Sigmoid colon (tissue), 4 donors: ENCODE measurements around the gene EPM2AIP1.

ENCODE experiments used
- EP300 ChIP-seq, 4 donors: sonication (generic); formaldehyde crosslinking; IDR thresholded peaks; one replicate each; pipeline ENCODE4 v1.6.1; 2017; ENCODE audit warnings: antibody characterized with exemption in 4 of 4
- POLR2A ChIP-seq, 2 donors: fragments of 450-650 bp; IDR thresholded peaks; one replicate each; pipeline ENCODE4 v1.6.1; 2016; ENCODE audit warnings: antibody characterized with exemption in 2 of 2, mild to moderate bottlenecking in 2 of 2, moderate library complexity in 2 of 2
- POLR2AphosphoS5 ChIP-seq, 4 donors: sonication (generic); formaldehyde crosslinking; IDR thresholded peaks; one replicate each; pipeline ENCODE4 v1.6.1; 2017; ENCODE audit warnings: antibody characterized with exemption in 4 of 4
- TF ChIP-seq, protein P1 (sequence below), 4 experiments: fragments of 450-650 bp in 3 of 4; fragments of 200-600 bp in 1 of 4; IDR thresholded peaks; one replicate each; pipeline ENCODE4 v1.5.1; 2016 to 2019; ENCODE audit warnings: antibody characterized with exemption in 4 of 4, mild to moderate bottlenecking in 3 of 4, moderate library complexity in 2 of 4

DNA sequence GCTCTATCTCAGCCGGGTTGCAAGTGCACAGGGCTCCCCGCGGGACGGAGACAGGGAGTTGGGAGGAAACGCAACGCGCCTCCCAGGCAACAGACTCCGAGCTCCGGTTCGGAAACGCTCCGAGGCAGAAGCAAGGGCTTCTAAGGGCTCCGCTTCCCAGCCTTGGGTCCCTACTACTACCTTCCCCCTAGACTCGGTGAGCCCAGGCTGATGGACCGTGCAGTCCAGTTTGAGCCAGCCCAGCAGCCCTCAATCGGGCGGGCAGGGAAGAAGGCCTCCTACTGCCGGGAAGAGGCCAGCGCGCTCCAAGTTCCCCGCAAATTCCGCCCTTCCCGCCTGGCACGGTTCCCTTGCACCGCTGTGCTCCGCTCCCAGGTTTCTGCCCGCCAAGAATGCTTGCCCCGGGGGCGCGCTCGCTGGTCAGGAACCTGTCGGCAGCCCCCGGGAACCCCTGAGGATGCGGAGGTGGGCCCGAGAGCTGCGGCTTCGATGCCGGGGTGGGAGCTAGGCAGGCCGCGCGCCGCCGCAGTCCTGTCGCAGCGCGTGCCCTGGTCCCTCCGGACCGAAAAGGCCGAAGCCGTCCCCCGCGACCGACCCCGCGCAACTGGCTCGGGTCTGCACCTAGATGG, 48.8 kb downstream of the EPM2AIP1 start:
- TF ChIP-seq POLR2AphosphoS5 (IDR thresholded peaks at IDR 0.05) (peak in 3 of 4 donors; percentile 21 to 49 (median 39)), POLR2A (IDR thresholded peaks at IDR 0.05) (no peak), EP300 (IDR thresholded peaks at IDR 0.05) (no peak)
- TF ChIP-seq, protein P1, sequence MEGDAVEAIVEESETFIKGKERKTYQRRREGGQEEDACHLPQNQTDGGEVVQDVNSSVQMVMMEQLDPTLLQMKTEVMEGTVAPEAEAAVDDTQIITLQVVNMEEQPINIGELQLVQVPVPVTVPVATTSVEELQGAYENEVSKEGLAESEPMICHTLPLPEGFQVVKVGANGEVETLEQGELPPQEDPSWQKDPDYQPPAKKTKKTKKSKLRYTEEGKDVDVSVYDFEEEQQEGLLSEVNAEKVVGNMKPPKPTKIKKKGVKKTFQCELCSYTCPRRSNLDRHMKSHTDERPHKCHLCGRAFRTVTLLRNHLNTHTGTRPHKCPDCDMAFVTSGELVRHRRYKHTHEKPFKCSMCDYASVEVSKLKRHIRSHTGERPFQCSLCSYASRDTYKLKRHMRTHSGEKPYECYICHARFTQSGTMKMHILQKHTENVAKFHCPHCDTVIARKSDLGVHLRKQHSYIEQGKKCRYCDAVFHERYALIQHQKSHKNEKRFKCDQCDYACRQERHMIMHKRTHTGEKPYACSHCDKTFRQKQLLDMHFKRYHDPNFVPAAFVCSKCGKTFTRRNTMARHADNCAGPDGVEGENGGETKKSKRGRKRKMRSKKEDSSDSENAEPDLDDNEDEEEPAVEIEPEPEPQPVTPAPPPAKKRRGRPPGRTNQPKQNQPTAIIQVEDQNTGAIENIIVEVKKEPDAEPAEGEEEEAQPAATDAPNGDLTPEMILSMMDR (IDR thresholded peaks at IDR 0.05): no peak
